Measurements from ENCODE around the gene LRRC10B.
"Not testable (repeated sequence)": the region's sequence is repeated elsewhere in the genome, so short reads cannot be mapped to it uniquely, and the experiment has no call there.

The LRRC10B gene

GRCh38 chr11:61507962-61508861 is at the start of gene LRRC10B:
LRRC10B (plus strand) TSS chr11:61508749; CDS start chr11:61508999, 250 bp downstream.
- peak; percentile 6 to 15 for DNase-seq

- no peak for DNase-seq
These were observed 48.1 kb upstream of the LRRC10B start for GRCh38 chr11:61460474-61460881.

- DNase-seq: no peak
These were observed 47.6 kb upstream of the LRRC10B start for GRCh38 chr11:61460986-61461385.

GRCh38 chr11:61467602-61468001 is 40.9 kb upstream of the LRRC10B start:
- DNase-seq: not testable (repeated sequence)

GRCh38 chr11:61468002-61468401 is 40.5 kb upstream of the LRRC10B start:
- no peak for DNase-seq

GRCh38 chr11:61472282-61472681 is 36.3 kb upstream of the LRRC10B start:
- DNase-seq: no peak

GRCh38 chr11:61472868-61473267 is 35.7 kb upstream of the LRRC10B start:
- DNase-seq: no peak

GRCh38 chr11:61473370-61474012 is 35.1 kb upstream of the LRRC10B start:
- DNase-seq: no peak

- no peak for DNase-seq
These were observed 34.4 kb upstream of the LRRC10B start for GRCh38 chr11:61474013-61474643.

GRCh38 chr11:61475433-61475832 is 33.1 kb upstream of the LRRC10B start:
- DNase-seq: no peak

- DNase-seq: no peak
These were observed 32.2 kb upstream of the LRRC10B start for GRCh38 chr11:61476371-61476770.

GRCh38 chr11:61477126-61477525 is 31.4 kb upstream of the LRRC10B start:
- DNase-seq: no peak

- DNase-seq: peak; percentile 27 to 37
These were observed 30.8 kb upstream of the LRRC10B start for GRCh38 chr11:61477727-61478148.

GRCh38 chr11:61479360-61480058 is 29.0 kb upstream of the LRRC10B start:
- not testable (repeated sequence) for DNase-seq

GRCh38 chr11:61480261-61480993 is 28.1 kb upstream of the LRRC10B start:
- DNase-seq: no peak

GRCh38 chr11:61480994-61481335 is 27.6 kb upstream of the LRRC10B start:
- no peak for DNase-seq

- DNase-seq: no peak
These were observed 26.7 kb upstream of the LRRC10B start for GRCh38 chr11:61481806-61482205.

- peak in 1 of 2 experiments; percentile 20 for DNase-seq
These were observed 26.0 kb upstream of the LRRC10B start for GRCh38 chr11:61482513-61482912.

- no peak for DNase-seq
These were observed 24.0 kb upstream of the LRRC10B start for GRCh38 chr11:61484541-61484940.

GRCh38 chr11:61485080-61485479 is 23.5 kb upstream of the LRRC10B start:
- no peak for DNase-seq

GRCh38 chr11:61486011-61486620 is 22.4 kb upstream of the LRRC10B start:
- no peak for DNase-seq

GRCh38 chr11:61486779-61487178 is 21.8 kb upstream of the LRRC10B start:
- DNase-seq: no peak

Measured in Kasumi-1 (cell line).